ENCODE data around the gene CCDC106.
A peak's percentile ranks its signal among the peaks of the same experiment; 100 is the strongest.

The CCDC106 gene

GRCh38 chr19:55647732-55648584, at the start of gene CCDC106:
Gene CCDC106, plus strand, starts transcription at chr19:55648212. Its CDS starts 835 bp downstream, at chr19:55649047.
- no peaks in the 10 kb centered on the region for H3K9me3 ChIP-seq (ENCODE audit: low read length)
- H3K27me3 ChIP-seq (ENCODE audit: insufficient read depth, low read length) = no peaks in the 10 kb centered on the region
- peak within 1 kb of the TSS; percentile 87 for H3K4me3 ChIP-seq (ENCODE audit: low read depth, low read length, poor library complexity, severe bottlenecking)
- H3K27ac ChIP-seq (ENCODE audit: low read depth, low read length, poor library complexity, severe bottlenecking) = peak within 1 kb of the TSS; percentile 94
- H3K79me2 ChIP-seq (ENCODE audit: insufficient read depth, low read length) = peaks cover 10% of the 10 kb centered on the region
- H3K9ac ChIP-seq (ENCODE audit: low read length) = peak within 1 kb of the TSS; percentile 93
- peak within 1 kb of the TSS; percentile 93 for H3K4me2 ChIP-seq (ENCODE audit: low read length)
- no peaks in the 10 kb centered on the region for H4K20me1 ChIP-seq (ENCODE audit: insufficient read depth, low read length)
- no peak for TF ChIP-seq EZH2 (IDR thresholded peaks at IDR 0.05; ENCODE audit: borderline replicate concordance, low read length)
- no peak for TF ChIP-seq CTCF (IDR thresholded peaks at IDR 0.05; ENCODE audit: low read length)
- peaks cover 9% of the 10 kb centered on the region; the same call in 1 of the 2 replicates for H3F3A ChIP-seq (ENCODE audit: insufficient read depth, low read length)
- peaks cover 37% of the 10 kb centered on the region for H3K36me3 ChIP-seq (ENCODE audit: insufficient read depth, low read length)
- H2AFZ ChIP-seq (ENCODE audit: low read length) = no peak within 1 kb of the TSS
- H3K9me2 ChIP-seq (ENCODE audit: low read depth, low read length) = no peaks in the 10 kb centered on the region
- peaks cover 48% of the 10 kb centered on the region for H3K4me1 ChIP-seq (ENCODE audit: insufficient read depth, low read length, severe bottlenecking)

GRCh38 chr19:55598719-55599467, 49.1 kb upstream of the CCDC106 start:
- no peaks in the 10 kb centered on the region for H3F3A ChIP-seq (ENCODE audit: insufficient read depth, low read length)
- H3K9me3 ChIP-seq (ENCODE audit: low read length) = no peaks in the 10 kb centered on the region
- H3K27me3 ChIP-seq (ENCODE audit: insufficient read depth, low read length) = no peaks in the 10 kb centered on the region
- H3K9me2 ChIP-seq (ENCODE audit: low read depth, low read length) = no peaks in the 10 kb centered on the region
- TF ChIP-seq EZH2 (IDR thresholded peaks at IDR 0.05; ENCODE audit: borderline replicate concordance, low read length) (no peak), CTCF (IDR thresholded peaks at IDR 0.05; ENCODE audit: low read length) (no peak)
- H3K9ac ChIP-seq (ENCODE audit: low read length) = peak overlapping the region; percentile 83
- peaks cover 20% of the 10 kb centered on the region for H3K36me3 ChIP-seq (ENCODE audit: insufficient read depth, low read length)
- H3K4me3 ChIP-seq (ENCODE audit: low read depth, low read length, poor library complexity, severe bottlenecking) = peak overlapping the region; percentile 67
- peak overlapping the region; percentile 93 for H3K27ac ChIP-seq (ENCODE audit: low read depth, low read length, poor library complexity, severe bottlenecking)
- no peaks in the 10 kb centered on the region for H3K79me2 ChIP-seq (ENCODE audit: insufficient read depth, low read length)
- no peak overlapping the region for H2AFZ ChIP-seq (ENCODE audit: low read length)
- peak overlapping the region; percentile 88 for H3K4me2 ChIP-seq (ENCODE audit: low read length)
- peaks cover 11% of the 10 kb centered on the region for H3K4me1 ChIP-seq (ENCODE audit: insufficient read depth, low read length, severe bottlenecking)
- no peaks in the 10 kb centered on the region for H4K20me1 ChIP-seq (ENCODE audit: insufficient read depth, low read length)

GRCh38 chr19:55599468-55599841, 48.6 kb upstream of the CCDC106 start, which contains the start of gene FIZ1:
Gene FIZ1, minus strand, starts transcription at chr19:55599517. Its CDS starts 1,652 bp downstream, at chr19:55597865.
- Histone ChIP-seq H3K4me1 (ENCODE audit: insufficient read depth, low read length, severe bottlenecking) (peaks cover 13% of the 10 kb centered on the region), H4K20me1 (ENCODE audit: insufficient read depth, low read length) (no peaks in the 10 kb centered on the region), H3K9me2 (ENCODE audit: low read depth, low read length) (no peaks in the 10 kb centered on the region), H3K9ac (ENCODE audit: low read length) (peak within 1 kb of the TSS; percentile 83), H3K9me3 (ENCODE audit: low read length) (no peaks in the 10 kb centered on the region), H3K79me2 (ENCODE audit: insufficient read depth, low read length) (no peaks in the 10 kb centered on the region), H3F3A (ENCODE audit: insufficient read depth, low read length) (no peaks in the 10 kb centered on the region; the same call in 1 of the 2 replicates), H3K27ac (ENCODE audit: low read depth, low read length, poor library complexity, severe bottlenecking) (peak within 1 kb of the TSS; percentile 93), H3K36me3 (ENCODE audit: insufficient read depth, low read length) (peaks cover 20% of the 10 kb centered on the region), H3K4me2 (ENCODE audit: low read length) (peak within 1 kb of the TSS; percentile 88), H3K27me3 (ENCODE audit: insufficient read depth, low read length) (no peaks in the 10 kb centered on the region), H3K4me3 (ENCODE audit: low read depth, low read length, poor library complexity, severe bottlenecking) (peak within 1 kb of the TSS; percentile 67), H2AFZ (ENCODE audit: low read length) (0 out of 2 replicates have a peak within 1 kb of the TSS, but pooled peaks have one; percentile 31)
- TF ChIP-seq EZH2 (IDR thresholded peaks at IDR 0.05; ENCODE audit: borderline replicate concordance, low read length) = no peak
- TF ChIP-seq CTCF (IDR thresholded peaks at IDR 0.05; ENCODE audit: low read length) = no peak
